Ishikawa (cell line): ENCODE data around the gene MLC1.

ENCODE experiments used
- CEBPB ChIP-seq: IDR thresholded peaks from 2 replicates; pipeline ENCODE4 v1.6.1; 2012
- CREB1 ChIP-seq: IDR thresholded peaks from 2 replicates; pipeline ENCODE4 v1.6.1; 2012; ENCODE audit warnings: low read depth
- EGR1 ChIP-seq: IDR thresholded peaks from 2 replicates; pipeline ENCODE4 v1.6.1; 2012
- EP300 ChIP-seq: IDR thresholded peaks from 2 replicates; pipeline ENCODE4 v1.6.1; 2012; ENCODE audit warnings: borderline replicate concordance
- FOXM1 ChIP-seq: IDR thresholded peaks from 2 replicates; pipeline ENCODE4 v1.6.1; 2012; ENCODE audit warnings: low read depth, borderline replicate concordance
- MAX ChIP-seq: IDR thresholded peaks from 2 replicates; pipeline ENCODE4 v1.6.1; 2012
- NFIC ChIP-seq: IDR thresholded peaks from 2 replicates; pipeline ENCODE4 v1.6.1; 2012
- RAD21 ChIP-seq: IDR thresholded peaks from 2 replicates; pipeline ENCODE4 v1.6.1; 2012; ENCODE audit warnings: low read depth
- REST ChIP-seq: IDR thresholded peaks from 2 replicates; pipeline ENCODE4 v1.6.1; 2012; ENCODE audit warnings: low read depth, mild to moderate bottlenecking
- TAF1 ChIP-seq: IDR thresholded peaks from 2 replicates; pipeline ENCODE4 v1.6.1; 2012; ENCODE audit warnings: low read depth, mild to moderate bottlenecking
- TCF12 ChIP-seq: IDR thresholded peaks from 2 replicates; pipeline ENCODE4 v1.6.1; 2012; ENCODE audit warnings: low read depth
- TEAD4 ChIP-seq: IDR thresholded peaks from 2 replicates; pipeline ENCODE4 v1.6.1; 2012
- USF1 ChIP-seq: IDR thresholded peaks from 2 replicates; pipeline ENCODE4 v1.6.1; 2012
- YY1 ChIP-seq: IDR thresholded peaks from 2 replicates; pipeline ENCODE4 v1.6.1; 2012; ENCODE audit warnings: low read depth
- ZBTB7A ChIP-seq: IDR thresholded peaks from 2 replicates; pipeline ENCODE4 v1.6.1; 2012; ENCODE audit warnings: low read depth

MLC1 gene

GRCh38 chr22:50027639-50028537 lies 57.3 kb downstream of the MLC1 start:
- no peak for TF ChIP-seq ZBTB7A
- TF ChIP-seq RAD21: no peak
- TF ChIP-seq USF1: peak; percentile 55
- TF ChIP-seq FOXM1: no peak

GRCh38 chr22:50025993-50026392 lies 59.2 kb downstream of the MLC1 start:
- TF ChIP-seq NFIC (no peak), EGR1 (no peak), USF1 (no peak), CREB1 (no peak), CEBPB (no peak), RAD21 (no peak), ZBTB7A (no peak), EP300 (no peak), TAF1 (no peak), FOXM1 (no peak), MAX (no peak)

- TF ChIP-seq NFIC (no peak), YY1 (no peak), USF1 (no peak), TEAD4 (no peak), CREB1 (no peak), RAD21 (no peak), EP300 (no peak), TAF1 (no peak), CEBPB (no peak), REST (no peak), MAX (no peak), EGR1 (no peak)
These were observed 62.9 kb downstream of the MLC1 start for GRCh38 chr22:50022171-50022819.

GRCh38 chr22:50020606-50021005 lies 64.6 kb downstream of the MLC1 start:
- TF ChIP-seq NFIC (no peak), EGR1 (no peak), FOXM1 (no peak), TCF12 (no peak), CEBPB (no peak)

- TF ChIP-seq TEAD4 (no peak), NFIC (no peak), REST (no peak)
These were observed 65.9 kb downstream of the MLC1 start for GRCh38 chr22:50019316-50019715.

- no peak for TF ChIP-seq MAX
- no peak for TF ChIP-seq RAD21
- no peak for TF ChIP-seq REST
- TF ChIP-seq NFIC: no peak
- no peak for TF ChIP-seq FOXM1
- no peak for TF ChIP-seq USF1
- TF ChIP-seq EP300: no peak
- TF ChIP-seq TCF12: no peak
- no peak for TF ChIP-seq EGR1
- TF ChIP-seq ZBTB7A: no peak
- no peak for TF ChIP-seq TEAD4
- TF ChIP-seq CREB1: no peak
- TF ChIP-seq CEBPB: no peak
These were observed 66.5 kb downstream of the MLC1 start for GRCh38 chr22:50018608-50019285.
